Effector memory CD4-positive, alpha-beta T cell (primary cell): ENCODE measurements around the gene MARCHF5.
"Not testable (repeated sequence)": the region's sequence is repeated elsewhere in the genome, so short reads cannot be mapped to it uniquely, and the experiment has no call there.

Experiments used
- DNase-seq, 3 donors: peaks; one replicate each; pipeline ENCODE4 v3.0.0-alpha.2; 2020
- H3K27ac ChIP-seq: 2 replicates; pipeline ENCODE4 v1.7.0; 2013; ENCODE audit warnings: mild to moderate bottlenecking, low read length, moderate library complexity; ENCODE audit not compliant: insufficient read depth, poor library complexity, severe bottlenecking
- H3K27me3 ChIP-seq: replicated peaks from 2 replicates; pipeline ENCODE4 v1.7.0; 2013; ENCODE audit warnings: mild to moderate bottlenecking, low read length; ENCODE audit not compliant: insufficient read depth, control insufficient read depth, poor library complexity, severe bottlenecking
- H3K36me3 ChIP-seq: 2 replicates; pipeline ENCODE4 v1.7.0; 2013; ENCODE audit warnings: mild to moderate bottlenecking, low read length, moderate library complexity; ENCODE audit not compliant: control insufficient read depth, insufficient read depth
- H3K4me1 ChIP-seq: 2 replicates; pipeline ENCODE4 v1.7.0; 2013; ENCODE audit warnings: low read length, mild to moderate bottlenecking; ENCODE audit not compliant: control insufficient read depth, insufficient read depth, poor library complexity, severe bottlenecking
- H3K4me3 ChIP-seq: 2 replicates; pipeline ENCODE4 v1.7.0; 2013; ENCODE audit warnings: low read length, low read depth, mild to moderate bottlenecking; ENCODE audit not compliant: insufficient read depth, poor library complexity, severe bottlenecking
- H3K9me3 ChIP-seq: 2 replicates; pipeline ENCODE4 v1.7.0; 2013; ENCODE audit warnings: mild to moderate bottlenecking, low read length, moderate library complexity; ENCODE audit not compliant: control insufficient read depth

Gene MARCHF5

GRCh38 chr10:92382631-92383030 lies 91.7 kb downstream of the MARCHF5 start:
- Histone ChIP-seq H3K27me3 (no peaks in the 10 kb centered on the region), H3K36me3 (no peaks in the 10 kb centered on the region), H3K4me1 (no peaks in the 10 kb centered on the region), H3K4me3 (no peak overlapping the region), H3K9me3 (no peaks in the 10 kb centered on the region), H3K27ac (no peak overlapping the region)
- no peak for DNase-seq

- Histone ChIP-seq H3K27me3 (no peaks in the 10 kb centered on the region), H3K36me3 (no peaks in the 10 kb centered on the region), H3K27ac (no peak overlapping the region), H3K4me3 (no peak overlapping the region), H3K9me3 (no peaks in the 10 kb centered on the region), H3K4me1 (no peaks in the 10 kb centered on the region)
- no peak for DNase-seq
These were observed 93.8 kb downstream of the MARCHF5 start for GRCh38 chr10:92384741-92385140.

GRCh38 chr10:92385831-92386230 lies 94.9 kb downstream of the MARCHF5 start:
- Histone ChIP-seq H3K9me3 (no peaks in the 10 kb centered on the region), H3K4me3 (no peak overlapping the region), H3K27me3 (no peaks in the 10 kb centered on the region), H3K36me3 (no peaks in the 10 kb centered on the region), H3K27ac (no peak overlapping the region), H3K4me1 (no peaks in the 10 kb centered on the region)
- DNase-seq: no peak

GRCh38 chr10:92387289-92387940 lies 96.4 kb downstream of the MARCHF5 start:
- Histone ChIP-seq H3K4me3 (no peak overlapping the region), H3K36me3 (no peaks in the 10 kb centered on the region), H3K9me3 (no peaks in the 10 kb centered on the region), H3K27me3 (no peaks in the 10 kb centered on the region), H3K27ac (no peak overlapping the region), H3K4me1 (no peaks in the 10 kb centered on the region)
- DNase-seq: no peak

- not testable (repeated sequence) for H3K9me3 ChIP-seq, H3K27ac ChIP-seq, H3K4me3 ChIP-seq, DNase-seq, H3K27me3 ChIP-seq, H3K36me3 ChIP-seq, H3K4me1 ChIP-seq
These were observed 102.2 kb downstream of the MARCHF5 start for GRCh38 chr10:92393173-92393572.

- H3K9me3 ChIP-seq: no peaks in the 10 kb centered on the region
- H3K4me3 ChIP-seq: no peak overlapping the region
- no peaks in the 10 kb centered on the region for H3K4me1 ChIP-seq
- no peaks in the 10 kb centered on the region for H3K27me3 ChIP-seq
- no peak overlapping the region for H3K27ac ChIP-seq
- DNase-seq: no peak
- no peaks in the 10 kb centered on the region for H3K36me3 ChIP-seq
These were observed 104.3 kb downstream of the MARCHF5 start for GRCh38 chr10:92395271-92395670.

- H3K4me1 ChIP-seq, H3K27me3 ChIP-seq, DNase-seq, H3K27ac ChIP-seq, H3K4me3 ChIP-seq, H3K9me3 ChIP-seq, H3K36me3 ChIP-seq: not testable (repeated sequence)
These were observed 111.3 kb downstream of the MARCHF5 start for GRCh38 chr10:92402234-92402633.
